WTC11 (cell line): ENCODE measurements around the gene NSMCE1.

Source experiments
- CREM ChIP-seq: sonication (generic); formaldehyde crosslinking; IDR thresholded peaks from 2 replicates; pipeline ENCODE4 v1.8.1; 2022; ENCODE audit warnings: mild to moderate bottlenecking, missing genetic modification reagents, moderate library complexity
- ELF4 ChIP-seq: sonication (generic); formaldehyde crosslinking; IDR thresholded peaks from 2 replicates; pipeline ENCODE4 v1.8.1; 2022; ENCODE audit warnings: low read depth, mild to moderate bottlenecking, moderate library complexity, missing genetic modification reagents
- ESRRA ChIP-seq: sonication (generic); formaldehyde crosslinking; IDR thresholded peaks from 2 replicates; pipeline ENCODE4 v1.8.1; 2022; ENCODE audit warnings: mild to moderate bottlenecking, missing genetic modification reagents, borderline replicate concordance
- JUN ChIP-seq: sonication (generic); formaldehyde crosslinking; IDR thresholded peaks from 2 replicates; pipeline ENCODE4 v1.8.0; 2023; ENCODE audit warnings: mild to moderate bottlenecking, missing genetic modification reagents
- MXD4 ChIP-seq: fragments of 250-450 bp; sonication (Bioruptor Pico); IDR thresholded peaks from 2 replicates; pipeline ENCODE4 v1.8.0; 2021; ENCODE audit warnings: mild to moderate bottlenecking, moderate library complexity, borderline replicate concordance
- NR1H2 ChIP-seq: sonication (generic); formaldehyde crosslinking; IDR thresholded peaks from 2 replicates; pipeline ENCODE4 v1.9.0; 2021; ENCODE audit warnings: mild to moderate bottlenecking, moderate library complexity, missing genetic modification reagents
- NR3C1 ChIP-seq: sonication (generic); formaldehyde crosslinking; conservative IDR thresholded peaks from 2 replicates; pipeline ENCODE4 v1.8.1; 2023; ENCODE audit warnings: low read depth, mild to moderate bottlenecking, missing genetic modification reagents
- SP1 ChIP-seq: sonication (generic); formaldehyde crosslinking; conservative IDR thresholded peaks from 2 replicates; pipeline ENCODE4 v1.8.1; 2022; ENCODE audit warnings: missing genetic modification reagents
- TEAD4 ChIP-seq: sonication (generic); formaldehyde crosslinking; IDR thresholded peaks from 2 replicates; pipeline ENCODE4 v1.8.0; 2022; ENCODE audit warnings: mild to moderate bottlenecking, missing genetic modification reagents
- ZNF263 ChIP-seq: sonication (generic); formaldehyde crosslinking; IDR thresholded peaks from 2 replicates; pipeline ENCODE4 v1.8.1; 2022; ENCODE audit warnings: low read depth, mild to moderate bottlenecking, moderate library complexity, missing genetic modification reagents
- TF ChIP-seq, protein P1 (sequence below): fragments of 200-600 bp; IDR thresholded peaks from 2 replicates; pipeline ENCODE4 v1.8.0; 2022; ENCODE audit warnings: antibody characterized with exemption
- TF ChIP-seq, protein P2 (sequence below): sonication (generic); formaldehyde crosslinking; IDR thresholded peaks from 2 replicates; pipeline ENCODE4 v1.8.0; 2023; ENCODE audit warnings: missing genetic modification reagents
- TF ChIP-seq, protein P3 (sequence below): sonication (generic); formaldehyde crosslinking; IDR thresholded peaks from 2 replicates; pipeline ENCODE4 v1.8.1; 2023; ENCODE audit warnings: mild to moderate bottlenecking, missing genetic modification reagents, moderate library complexity

DNA sequence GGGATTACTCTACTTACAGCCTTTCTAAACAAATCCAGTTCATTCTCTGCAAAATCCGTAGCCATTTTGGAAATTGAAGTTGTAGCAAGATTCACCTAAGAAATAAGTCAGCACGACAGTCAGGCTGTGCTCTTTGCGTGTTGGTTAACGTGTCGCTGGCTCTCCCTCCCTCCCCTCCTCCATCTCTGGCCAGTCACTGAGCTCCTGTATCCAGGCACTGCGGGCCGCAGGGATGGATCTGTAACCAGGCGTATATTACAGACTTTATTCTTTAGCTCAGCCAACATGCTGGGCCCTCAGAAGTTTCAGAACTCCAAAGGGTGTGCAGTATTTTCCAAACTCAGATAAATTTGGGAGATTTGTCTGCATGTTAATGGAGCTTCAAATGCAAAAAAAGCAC, 34.4 kb downstream of the NSMCE1 start:
- TF ChIP-seq, protein P1, sequence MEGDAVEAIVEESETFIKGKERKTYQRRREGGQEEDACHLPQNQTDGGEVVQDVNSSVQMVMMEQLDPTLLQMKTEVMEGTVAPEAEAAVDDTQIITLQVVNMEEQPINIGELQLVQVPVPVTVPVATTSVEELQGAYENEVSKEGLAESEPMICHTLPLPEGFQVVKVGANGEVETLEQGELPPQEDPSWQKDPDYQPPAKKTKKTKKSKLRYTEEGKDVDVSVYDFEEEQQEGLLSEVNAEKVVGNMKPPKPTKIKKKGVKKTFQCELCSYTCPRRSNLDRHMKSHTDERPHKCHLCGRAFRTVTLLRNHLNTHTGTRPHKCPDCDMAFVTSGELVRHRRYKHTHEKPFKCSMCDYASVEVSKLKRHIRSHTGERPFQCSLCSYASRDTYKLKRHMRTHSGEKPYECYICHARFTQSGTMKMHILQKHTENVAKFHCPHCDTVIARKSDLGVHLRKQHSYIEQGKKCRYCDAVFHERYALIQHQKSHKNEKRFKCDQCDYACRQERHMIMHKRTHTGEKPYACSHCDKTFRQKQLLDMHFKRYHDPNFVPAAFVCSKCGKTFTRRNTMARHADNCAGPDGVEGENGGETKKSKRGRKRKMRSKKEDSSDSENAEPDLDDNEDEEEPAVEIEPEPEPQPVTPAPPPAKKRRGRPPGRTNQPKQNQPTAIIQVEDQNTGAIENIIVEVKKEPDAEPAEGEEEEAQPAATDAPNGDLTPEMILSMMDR = no peak
- TF ChIP-seq SP1 (CRISPR knock-in tag) (no peak), ELF4 (no peak), TEAD4 (CRISPR knock-in tag) (no peak), CREM (no peak), MXD4 (CRISPR knock-in tag) (no peak), ZNF263 (CRISPR knock-in tag) (no peak), NR1H2 (no peak), JUN (no peak), ESRRA (CRISPR knock-in tag) (no peak), NR3C1 (no peak)
- TF ChIP-seq, protein P2, sequence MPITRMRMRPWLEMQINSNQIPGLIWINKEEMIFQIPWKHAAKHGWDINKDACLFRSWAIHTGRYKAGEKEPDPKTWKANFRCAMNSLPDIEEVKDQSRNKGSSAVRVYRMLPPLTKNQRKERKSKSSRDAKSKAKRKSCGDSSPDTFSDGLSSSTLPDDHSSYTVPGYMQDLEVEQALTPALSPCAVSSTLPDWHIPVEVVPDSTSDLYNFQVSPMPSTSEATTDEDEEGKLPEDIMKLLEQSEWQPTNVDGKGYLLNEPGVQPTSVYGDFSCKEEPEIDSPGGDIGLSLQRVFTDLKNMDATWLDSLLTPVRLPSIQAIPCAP (CRISPR knock-in tag) = no peak
- TF ChIP-seq, protein P3, sequence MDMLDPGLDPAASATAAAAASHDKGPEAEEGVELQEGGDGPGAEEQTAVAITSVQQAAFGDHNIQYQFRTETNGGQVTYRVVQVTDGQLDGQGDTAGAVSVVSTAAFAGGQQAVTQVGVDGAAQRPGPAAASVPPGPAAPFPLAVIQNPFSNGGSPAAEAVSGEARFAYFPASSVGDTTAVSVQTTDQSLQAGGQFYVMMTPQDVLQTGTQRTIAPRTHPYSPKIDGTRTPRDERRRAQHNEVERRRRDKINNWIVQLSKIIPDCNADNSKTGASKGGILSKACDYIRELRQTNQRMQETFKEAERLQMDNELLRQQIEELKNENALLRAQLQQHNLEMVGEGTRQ (CRISPR knock-in tag) = no peak
